Brain microvascular endothelial cell (primary cell): ENCODE results near the gene SGCD.

Experiments
- DNase-seq: peaks from one replicate; pipeline ENCODE4 v3.0.0-alpha.2; 2020
- H3K27ac ChIP-seq: fragments of 250-450 bp; sonication (Bioruptor Pico); 2 replicates; pipeline ENCODE4 v1.5.1; 2020; ENCODE audit warnings: mild to moderate bottlenecking, moderate library complexity
- H3K27me3 ChIP-seq: fragments of 250-450 bp; sonication (Bioruptor Pico); replicated peaks from 2 replicates; pipeline ENCODE4 v1.5.1; 2020; ENCODE audit warnings: mild to moderate bottlenecking
- H3K36me3 ChIP-seq: fragments of 250-450 bp; sonication (Bioruptor Pico); replicated peaks from 2 replicates; pipeline ENCODE4 v1.5.1; 2020; ENCODE audit warnings: mild to moderate bottlenecking
- H3K4me3 ChIP-seq: 2 replicates; pipeline ENCODE4 v1.5.1; 2011; ENCODE audit warnings: low read depth, mild to moderate bottlenecking, control low read depth, low read length, moderate library complexity
- in situ Hi-C: cut with HindIII; loops from 2 replicates; pipeline ENCODE4 v1.10.0; 2017; ENCODE audit warnings: low sequenced_read_pairs, low pct_ligation_motif_present
- TF ChIP-seq, protein P1 (sequence below): IDR thresholded peaks from 2 replicates; pipeline ENCODE4 v1.5.1; 2011; ENCODE audit warnings: low read depth, mild to moderate bottlenecking, moderate library complexity, low read length, control low read depth, inconsistent platforms; ENCODE audit errors: missing control alignments

Gene SGCD

DNA sequence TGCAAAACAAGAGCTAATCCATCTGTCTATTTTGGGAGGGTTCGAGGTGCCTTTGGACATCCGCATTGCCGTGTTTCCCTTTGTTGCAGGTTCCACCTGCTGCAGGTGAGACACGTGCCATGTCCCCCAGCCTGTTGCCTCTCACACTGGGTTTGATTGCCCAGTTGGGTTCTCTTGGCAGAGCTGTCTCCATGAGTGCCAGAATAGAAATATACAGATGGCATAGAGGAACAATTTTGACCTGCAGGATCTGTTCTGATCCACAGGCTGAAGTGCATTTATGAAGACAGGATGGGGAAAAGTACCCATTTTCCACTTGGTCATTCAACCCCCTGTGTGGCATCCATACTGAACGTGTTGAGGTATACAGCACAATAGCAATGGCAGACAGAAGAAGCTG lies 178.1 kb downstream of the SGCD start:
- TF ChIP-seq, protein P1, sequence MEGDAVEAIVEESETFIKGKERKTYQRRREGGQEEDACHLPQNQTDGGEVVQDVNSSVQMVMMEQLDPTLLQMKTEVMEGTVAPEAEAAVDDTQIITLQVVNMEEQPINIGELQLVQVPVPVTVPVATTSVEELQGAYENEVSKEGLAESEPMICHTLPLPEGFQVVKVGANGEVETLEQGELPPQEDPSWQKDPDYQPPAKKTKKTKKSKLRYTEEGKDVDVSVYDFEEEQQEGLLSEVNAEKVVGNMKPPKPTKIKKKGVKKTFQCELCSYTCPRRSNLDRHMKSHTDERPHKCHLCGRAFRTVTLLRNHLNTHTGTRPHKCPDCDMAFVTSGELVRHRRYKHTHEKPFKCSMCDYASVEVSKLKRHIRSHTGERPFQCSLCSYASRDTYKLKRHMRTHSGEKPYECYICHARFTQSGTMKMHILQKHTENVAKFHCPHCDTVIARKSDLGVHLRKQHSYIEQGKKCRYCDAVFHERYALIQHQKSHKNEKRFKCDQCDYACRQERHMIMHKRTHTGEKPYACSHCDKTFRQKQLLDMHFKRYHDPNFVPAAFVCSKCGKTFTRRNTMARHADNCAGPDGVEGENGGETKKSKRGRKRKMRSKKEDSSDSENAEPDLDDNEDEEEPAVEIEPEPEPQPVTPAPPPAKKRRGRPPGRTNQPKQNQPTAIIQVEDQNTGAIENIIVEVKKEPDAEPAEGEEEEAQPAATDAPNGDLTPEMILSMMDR: no peak
- Histone ChIP-seq H3K36me3 (no peaks in the 10 kb centered on the region), H3K27me3 (no peaks in the 10 kb centered on the region), H3K4me3 (no peak overlapping the region), H3K27ac (no peak overlapping the region)
- DNase-seq: no peak
- in situ Hi-C loops: no loop called here

DNA sequence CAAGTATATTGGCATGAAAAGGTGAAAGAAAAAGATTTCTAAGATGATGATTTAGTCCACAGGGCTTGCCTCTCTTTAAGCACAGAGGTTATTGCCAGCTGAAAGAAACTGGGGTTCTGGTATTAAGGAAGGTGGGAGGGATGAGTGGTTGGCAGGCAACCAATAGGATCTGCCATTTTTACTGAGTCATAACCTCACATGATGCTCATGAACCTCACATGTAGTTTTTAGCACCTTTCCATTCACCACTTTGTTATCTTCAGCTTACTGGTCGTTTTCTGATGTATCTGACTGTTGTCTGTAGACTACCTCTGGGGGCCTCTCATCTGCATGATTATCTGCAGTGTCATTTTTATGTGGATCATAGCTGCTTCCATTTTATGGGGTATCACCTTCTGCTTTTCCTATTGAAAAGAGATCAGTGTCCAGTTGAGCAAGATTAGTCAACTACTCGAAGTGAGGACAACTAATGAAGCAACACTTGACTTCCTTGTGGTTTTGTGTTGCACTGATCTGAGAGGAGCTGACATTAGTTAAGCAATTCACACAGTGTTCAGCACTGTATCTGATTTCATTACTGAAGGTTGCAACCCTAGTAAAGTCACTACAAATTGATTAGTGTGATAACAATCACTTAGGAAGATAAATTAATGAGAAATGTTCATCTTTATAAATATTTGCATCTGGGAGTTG lies 186.3 kb downstream of the SGCD start:
- H3K4me3 ChIP-seq: no peak overlapping the region
- TF ChIP-seq, protein P1: no peak
- H3K27me3 ChIP-seq: no peaks in the 10 kb centered on the region
- H3K36me3 ChIP-seq: no peaks in the 10 kb centered on the region
- no peak for DNase-seq
- in situ Hi-C loops: no loop called here
- no peak overlapping the region for H3K27ac ChIP-seq

DNA sequence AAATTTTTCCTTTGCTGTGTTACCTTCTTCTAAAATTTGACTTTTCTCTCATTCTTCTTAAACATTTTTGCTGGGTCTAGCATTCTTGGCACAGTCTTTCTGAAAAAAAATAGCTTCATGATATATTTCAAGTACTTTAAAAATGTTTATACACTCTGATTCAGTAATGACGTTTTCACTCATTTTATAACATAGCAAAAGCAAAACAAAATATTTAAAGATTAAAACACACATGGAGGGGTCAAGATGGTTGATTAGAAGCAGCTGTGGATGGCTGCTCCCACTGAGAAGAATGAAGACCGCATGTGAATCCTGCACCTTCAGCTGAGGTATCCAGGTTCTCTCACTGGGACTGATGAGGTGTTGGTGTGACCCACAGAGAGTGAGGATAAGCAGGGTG lies 188.2 kb downstream of the SGCD start:
- TF ChIP-seq, protein P1: no peak
- H3K27ac ChIP-seq: no peak overlapping the region
- no peaks in the 10 kb centered on the region for H3K36me3 ChIP-seq
- H3K27me3 ChIP-seq: no peaks in the 10 kb centered on the region
- no peak for DNase-seq
- no peak overlapping the region for H3K4me3 ChIP-seq
- in situ Hi-C loops: no loop called here

DNA sequence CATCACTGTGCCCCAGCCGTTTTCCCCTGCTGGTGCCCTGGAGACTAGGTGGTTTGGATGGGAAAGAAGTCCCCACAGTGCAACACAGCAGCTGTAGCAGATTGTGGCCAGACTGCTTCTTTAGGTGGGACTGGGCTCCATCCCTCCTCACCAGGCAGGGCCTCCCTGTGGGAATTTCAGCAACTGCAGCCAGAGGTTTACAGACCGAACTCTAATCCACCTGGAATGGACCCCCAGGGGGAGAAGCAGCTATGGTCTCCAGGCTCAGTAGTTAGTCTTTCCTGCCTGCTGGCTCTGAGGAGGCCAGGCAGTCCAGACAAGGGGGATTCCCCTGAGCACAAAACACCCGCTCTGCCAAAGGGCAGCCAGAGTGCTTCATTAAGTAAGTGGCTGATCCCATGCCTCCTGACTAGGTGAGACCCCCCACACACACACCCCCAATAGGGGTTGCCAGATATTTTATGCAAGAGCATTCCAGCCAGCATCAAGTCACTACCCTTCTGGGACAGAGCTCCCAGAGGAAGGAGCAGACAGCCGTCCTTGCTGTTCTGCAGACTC lies 188.9 kb downstream of the SGCD start:
- Histone ChIP-seq H3K36me3 (no peaks in the 10 kb centered on the region), H3K27ac (no peak overlapping the region), H3K27me3 (no peaks in the 10 kb centered on the region), H3K4me3 (no peak overlapping the region)
- DNase-seq: no peak
- TF ChIP-seq, protein P1: no peak
- in situ Hi-C loops: no loop called here

DNA sequence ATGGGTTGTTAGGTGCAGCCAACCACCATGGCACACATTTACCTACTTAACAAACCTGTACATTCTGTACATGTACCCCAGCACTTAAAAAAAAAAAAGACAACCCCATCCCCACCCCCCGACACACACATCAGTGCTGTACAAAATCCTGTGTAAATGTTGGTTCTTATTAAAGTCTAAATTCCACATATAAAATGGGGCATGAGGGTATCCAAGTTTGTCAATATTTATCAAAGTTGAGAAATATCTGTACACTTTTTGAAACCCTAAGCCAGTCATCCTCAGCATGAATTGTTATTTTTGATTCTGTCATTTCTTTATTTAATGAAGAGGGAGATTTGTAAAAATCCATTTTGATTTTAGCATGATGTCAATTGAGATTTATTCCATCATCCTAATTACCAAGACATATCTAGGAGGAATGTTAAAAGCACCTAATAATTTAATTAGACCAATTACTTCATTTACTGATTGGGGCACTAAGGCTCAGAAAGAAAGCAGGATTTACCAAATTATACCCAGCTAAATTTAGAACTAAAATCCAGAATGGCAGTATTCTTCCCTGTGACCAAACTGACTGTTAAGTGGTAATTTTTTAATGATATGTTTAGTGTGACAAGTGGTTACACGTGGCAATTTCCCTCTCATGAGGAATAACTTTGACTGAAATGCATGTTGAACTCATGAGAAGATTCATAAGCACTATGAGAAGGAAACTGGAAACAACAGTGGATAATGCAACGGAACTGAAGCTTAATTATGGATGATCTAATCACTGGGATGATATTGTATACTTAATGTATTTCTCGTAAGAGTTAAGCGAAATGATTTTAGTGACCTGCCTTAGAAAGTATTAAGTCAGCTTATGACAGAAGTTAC lies 195.9 kb downstream of the SGCD start:
- TF ChIP-seq, protein P1: no peak
- in situ Hi-C loops: no loop called here
- no peak for DNase-seq
- H3K27ac ChIP-seq: no peak overlapping the region
- H3K4me3 ChIP-seq: no peak overlapping the region
- no peaks in the 10 kb centered on the region for H3K36me3 ChIP-seq
- no peaks in the 10 kb centered on the region for H3K27me3 ChIP-seq
